RKO (cell line): Measurements from ENCODE around the gene NEDD4L.

Experiments used
- DNase-seq: peaks from one replicate; pipeline ENCODE4 v3.0.0-alpha.2; 2016; ENCODE audit warnings: low spot score

Gene NEDD4L

DNA sequence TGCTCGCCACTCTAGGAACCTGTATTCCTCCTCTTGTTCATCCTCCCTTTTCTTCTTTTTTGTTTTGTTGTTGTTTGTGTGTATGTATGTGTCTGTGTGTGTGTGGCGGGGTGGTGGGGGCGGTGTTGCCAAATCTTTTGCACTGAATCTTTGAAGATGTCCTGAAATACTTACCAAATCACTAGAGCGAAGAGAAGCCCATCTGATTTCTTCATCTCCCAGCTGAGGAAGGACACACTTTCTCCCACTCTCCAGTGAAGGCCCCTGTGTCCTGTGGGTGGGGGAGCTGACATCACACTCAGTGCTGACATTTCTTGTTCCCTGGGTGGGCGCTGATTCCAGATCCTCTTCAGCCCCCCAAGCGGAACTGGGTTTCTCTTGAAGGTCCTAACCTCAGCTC is 74.5 kb downstream of the NEDD4L start:
- no peak for DNase-seq

DNA sequence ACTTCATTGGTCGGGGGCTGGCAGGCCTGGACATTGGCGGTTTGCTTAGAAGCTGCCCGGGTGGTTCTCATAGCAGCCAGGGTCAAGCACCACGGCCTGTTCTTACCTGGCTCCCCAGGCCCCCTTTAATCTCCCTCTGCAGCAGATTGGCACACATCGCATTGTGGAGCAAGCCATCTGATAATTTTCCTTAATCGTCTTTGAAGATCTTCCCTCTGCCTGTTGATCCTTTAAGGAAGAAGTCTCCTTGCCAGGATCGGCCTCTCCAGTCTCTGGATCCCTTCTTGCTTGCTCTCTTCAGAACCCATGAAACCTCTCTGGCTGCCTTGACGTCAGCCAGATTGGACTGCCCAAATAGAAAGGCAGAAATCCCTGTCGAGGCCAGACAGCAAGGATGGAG is 75.8 kb downstream of the NEDD4L start:
- no peak for DNase-seq

GRCh38 chr18:58124475-58124874 is 80.4 kb downstream of the NEDD4L start:
- no peak for DNase-seq

DNA sequence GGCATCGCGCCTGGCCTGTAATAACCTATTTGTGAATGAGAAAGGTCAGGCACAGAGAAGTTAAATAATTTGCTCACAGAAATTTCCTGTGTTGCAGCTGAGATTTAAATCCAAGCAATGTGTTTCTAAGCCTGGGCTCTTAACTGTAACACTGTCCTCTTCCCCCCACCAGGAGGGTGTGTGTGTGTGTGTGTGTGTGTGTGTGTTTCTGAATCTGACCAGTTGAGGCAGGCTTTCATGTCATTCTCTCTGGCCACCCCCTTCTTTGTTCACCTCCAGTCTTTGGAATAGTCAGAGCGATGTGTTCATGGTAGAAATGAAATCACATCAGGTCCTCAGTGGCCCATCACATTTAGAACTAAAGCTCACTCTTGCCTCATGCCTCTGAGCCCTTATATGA is 81.2 kb downstream of the NEDD4L start:
- DNase-seq: peak; percentile 31

GRCh38 chr18:58125756-58126155 is 81.7 kb downstream of the NEDD4L start:
- no peak for DNase-seq

GRCh38 chr18:58128381-58129374 is 84.7 kb downstream of the NEDD4L start:
- no peak for DNase-seq

GRCh38 chr18:58132595-58133261 is 88.7 kb downstream of the NEDD4L start:
- no peak for DNase-seq

GRCh38 chr18:58135183-58135641 is 91.2 kb downstream of the NEDD4L start:
- DNase-seq: no peak

GRCh38 chr18:58135701-58136331 is 91.8 kb downstream of the NEDD4L start:
- DNase-seq: peak; percentile 71

- no peak for DNase-seq
Observed at GRCh38 chr18:58136879-58137278, 92.9 kb downstream of the NEDD4L start.

DNA sequence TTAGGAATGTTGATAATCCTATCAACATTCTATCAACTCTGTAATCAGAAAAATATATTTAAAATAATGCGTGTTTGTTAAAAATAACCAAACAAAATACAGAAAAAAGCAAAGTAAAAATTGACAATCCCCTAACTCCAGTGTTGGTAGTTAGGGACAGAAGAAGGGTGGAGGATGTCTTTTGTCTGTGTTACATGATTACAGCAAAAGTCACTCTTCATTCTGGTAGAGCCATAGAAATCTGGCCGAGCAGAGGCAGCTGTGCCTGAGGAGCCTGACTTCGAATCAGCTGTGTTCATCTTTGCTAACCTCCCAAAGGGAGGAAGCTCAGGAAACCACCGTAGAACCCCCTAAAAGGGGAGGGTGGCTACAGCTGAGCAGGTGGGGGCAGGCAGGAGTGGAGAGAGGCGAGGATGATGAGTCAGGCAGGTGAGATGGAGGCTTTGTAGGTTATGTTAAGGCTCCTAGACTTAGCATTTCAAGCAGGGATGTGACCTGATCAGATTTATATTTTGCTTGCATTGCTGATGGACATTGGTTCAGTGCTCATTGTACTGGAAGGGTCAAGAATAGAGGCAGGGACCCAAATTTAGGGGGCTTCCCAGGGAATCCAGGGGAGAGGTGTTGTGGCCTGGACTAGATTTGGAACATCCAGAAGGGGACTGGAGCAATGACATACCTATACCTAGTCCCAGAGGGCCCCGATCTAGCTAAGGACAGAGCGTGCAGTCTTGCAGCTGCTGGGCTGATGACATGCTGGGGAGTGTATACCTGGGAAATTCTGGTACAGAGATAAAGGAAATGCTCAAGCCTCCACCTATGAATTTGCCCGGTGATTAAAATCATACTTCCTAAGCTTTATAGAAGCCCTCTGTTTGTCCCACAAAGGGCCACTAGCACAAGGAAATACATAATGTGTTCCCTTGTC is 95.7 kb downstream of the NEDD4L start:
- no peak for DNase-seq

- no peak for DNase-seq
Observed at GRCh38 chr18:58140387-58141325, 96.6 kb downstream of the NEDD4L start.

DNA sequence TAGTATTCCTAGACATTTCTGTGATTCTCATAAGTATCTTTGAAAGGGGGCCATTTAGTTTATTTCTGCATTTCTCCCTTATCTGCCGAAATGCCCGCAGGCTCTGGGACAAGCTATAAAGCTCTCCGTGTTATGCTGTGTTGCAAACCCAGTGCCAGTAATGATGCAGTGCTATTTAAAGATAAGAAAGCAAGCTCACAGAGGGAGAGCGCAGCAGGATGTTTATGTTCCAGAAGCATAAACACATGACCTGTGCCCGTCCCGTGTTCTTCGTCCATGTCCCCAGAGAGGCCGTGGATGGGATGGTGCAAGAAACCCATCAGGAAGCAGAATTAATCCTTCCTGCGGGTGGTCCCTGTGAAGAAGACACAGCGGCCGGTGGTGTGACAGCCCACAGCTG is 99.4 kb downstream of the NEDD4L start:
- no peak for DNase-seq

DNA sequence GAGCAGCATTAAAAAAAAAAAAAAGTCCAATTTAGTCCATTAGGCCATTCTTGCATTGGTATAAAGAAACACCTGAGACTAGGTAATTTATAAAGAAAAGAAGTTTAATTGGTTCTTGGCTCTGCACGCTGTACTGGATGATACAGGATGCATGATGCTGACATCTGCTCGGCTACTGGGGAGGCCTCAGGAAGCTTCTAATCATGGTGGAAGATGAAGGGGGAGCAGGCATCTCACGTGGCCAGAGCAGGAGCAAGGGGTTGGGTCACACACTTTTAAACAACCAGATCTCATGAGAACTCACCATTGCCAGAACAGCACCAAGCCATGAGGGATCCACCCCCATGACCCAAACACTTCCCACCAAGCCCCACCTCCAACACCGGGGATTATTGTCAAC is 100.1 kb downstream of the NEDD4L start:
- no peak for DNase-seq

- no peak for DNase-seq
Observed at GRCh38 chr18:58144671-58145285, 100.8 kb downstream of the NEDD4L start.

DNA sequence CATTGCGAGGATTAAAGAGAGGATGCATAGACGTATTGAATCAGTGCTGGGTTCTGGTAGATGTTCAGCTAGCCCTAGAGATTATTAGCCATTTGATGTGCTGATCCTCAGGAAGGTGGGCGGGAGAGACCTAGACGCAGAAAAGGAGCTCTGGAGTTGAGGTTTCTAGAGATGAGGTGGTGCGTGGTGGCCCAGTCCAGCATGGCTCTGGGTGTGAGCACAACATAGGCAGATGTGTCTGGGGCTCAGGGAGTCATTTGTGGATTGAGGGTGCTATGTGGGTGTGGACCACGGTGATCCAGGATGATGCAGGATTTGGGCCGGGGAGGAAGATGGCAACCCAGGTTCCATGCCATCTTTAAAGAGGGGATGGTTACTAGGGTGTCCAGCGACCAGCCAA is 102.1 kb downstream of the NEDD4L start:
- no peak for DNase-seq

DNA sequence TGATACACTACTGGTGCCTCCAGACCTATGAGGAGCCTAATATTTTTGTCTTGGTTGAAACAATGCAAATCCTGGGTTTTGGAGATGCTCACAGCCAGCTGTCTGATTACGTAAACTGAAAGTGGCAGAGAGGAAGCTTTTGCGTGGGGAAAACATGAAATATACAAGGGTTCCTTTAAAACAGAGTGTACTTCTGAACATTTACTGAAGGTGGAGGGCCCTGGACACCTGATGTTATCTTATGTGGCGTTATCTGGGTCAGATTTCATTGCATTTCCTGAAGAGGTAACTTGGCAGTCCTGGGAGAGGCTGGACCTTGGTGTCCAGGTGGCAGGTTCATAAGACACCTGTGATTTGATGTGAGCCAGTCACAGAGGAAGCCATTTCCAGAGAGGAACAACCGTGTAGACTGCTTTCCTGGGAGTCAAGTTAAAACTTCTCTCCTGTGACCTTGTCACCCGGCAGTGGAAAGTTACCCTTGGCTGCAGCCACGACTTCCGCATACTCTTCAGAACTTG is 105.0 kb downstream of the NEDD4L start:
- DNase-seq: no peak

DNA sequence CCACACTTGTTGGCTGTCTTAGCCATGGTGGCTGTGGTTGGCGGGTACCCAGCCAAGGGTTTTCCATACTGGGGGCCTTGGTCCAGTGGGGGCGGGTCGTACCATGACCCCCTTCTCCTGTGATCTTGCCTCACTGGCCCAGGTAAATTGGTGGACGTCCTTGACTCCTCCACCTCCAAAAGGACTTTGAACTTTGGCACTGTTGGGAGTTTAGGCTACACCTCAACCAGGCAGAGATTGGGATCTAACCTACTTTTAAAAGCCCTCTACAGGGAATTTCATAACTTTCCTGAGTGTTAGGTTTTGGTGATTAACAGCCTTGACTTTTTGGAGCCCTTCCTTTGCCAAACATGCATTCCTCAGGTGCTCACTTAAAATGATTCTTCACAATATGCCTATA is 106.7 kb downstream of the NEDD4L start:
- DNase-seq: no peak

- DNase-seq: no peak
Observed at GRCh38 chr18:58152216-58152615, 108.2 kb downstream of the NEDD4L start.

GRCh38 chr18:58152891-58153290 is 108.9 kb downstream of the NEDD4L start:
- no peak for DNase-seq
